Panc1 (cell line): Measurements from ENCODE around the gene SH3GLB1. TPM values are rescaled to one million over a fixed set of nuclear protein-coding genes. Genes with fewer than 3 reads are reported as not detected.

Experiments used
- ATAC-seq: fragments of 200-7000 bp; cut with Tn5 transposase; 2 replicates; pipeline ENCODE4 v1.9.1; 2020; ENCODE audit warnings: mild to moderate bottlenecking, moderate library complexity
- BruUV-seq: library from RNA; stranded (reverse); fragments of 400-500 nt; replicated peaks from 2 replicates; lab custom pipeline; 2021; lab: Mats Ljungman, UMichigan
- CTCF ChIA-PET: fragments of 300-600 bp; sonication (Branson Sonifier 250); formaldehyde crosslinking; loops from one replicate; lab custom pipeline; 2022; ENCODE audit warnings: antibody characterized with exemption; lab: Charles Lee
- POLR2A ChIA-PET: fragments of 300-600 bp; sonication (Branson Sonifier 250); formaldehyde crosslinking; loops from one replicate; lab custom pipeline; 2022; ENCODE audit warnings: antibody characterized with exemption; lab: Charles Lee
- DNase-seq: peaks from one replicate; pipeline ENCODE4 v3.0.0-alpha.2; 2010; ENCODE audit warnings: low read depth, low spot score
- H3K27ac ChIP-seq: 2 replicates; pipeline ENCODE4 v1.5.1; 2011; ENCODE audit warnings: mild to moderate bottlenecking, low read length, inconsistent platforms
- H3K27me3 ChIP-seq: fragments of 200-500 bp; sonication (Bioruptor generic); 2 replicates; pipeline ENCODE4 v1.6.0; 2014; ENCODE audit warnings: low read length, inconsistent platforms; ENCODE audit not compliant: control insufficient read depth, insufficient read depth
- H3K36me3 ChIP-seq: fragments of 200-500 bp; sonication (Bioruptor generic); 2 replicates; pipeline ENCODE4 v1.5.1; 2014; ENCODE audit warnings: inconsistent platforms, mild to moderate bottlenecking, low read length, moderate library complexity; ENCODE audit not compliant: control insufficient read depth, insufficient read depth
- H3K4me1 ChIP-seq: 2 replicates; pipeline ENCODE4 v1.5.1; 2011; ENCODE audit warnings: inconsistent platforms, mild to moderate bottlenecking, low read length, moderate library complexity; ENCODE audit not compliant: control insufficient read depth, insufficient read depth
- H3K4me3 ChIP-seq, 2 experiments: 2 replicates each; pipeline ENCODE4 v1.5.1; 2011 to 2012; ENCODE audit warnings: low read depth in 2 of 2, low read length in 2 of 2, mild to moderate bottlenecking in 2 of 2, inconsistent platforms in 1 of 2, moderate library complexity in 1 of 2
- H3K9me3 ChIP-seq: fragments of 200-500 bp; sonication (Bioruptor generic); 2 replicates; pipeline ENCODE4 v1.5.1; 2014; ENCODE audit warnings: low read depth, mild to moderate bottlenecking, inconsistent platforms, low read length, moderate library complexity; ENCODE audit not compliant: control insufficient read depth, insufficient read depth
- POLR2AphosphoS5 ChIP-seq: IDR thresholded peaks from 2 replicates; pipeline ENCODE4 v1.6.1; 2012; ENCODE audit warnings: mild to moderate bottlenecking, low read depth, low read length, moderate library complexity
- REST ChIP-seq, 2 experiments: IDR thresholded peaks; 2 replicates each; pipeline ENCODE4 v1.6.1; 2011 to 2012; ENCODE audit warnings: low read depth in 2 of 2, control low read depth in 1 of 2, low read length in 1 of 2, mild to moderate bottlenecking in 1 of 2, moderate library complexity in 1 of 2; ENCODE audit not compliant: insufficient read depth in 1 of 2
- SIN3A ChIP-seq: IDR thresholded peaks from 2 replicates; pipeline ENCODE4 v1.6.1; 2012; ENCODE audit warnings: low read depth, mild to moderate bottlenecking, low read length, moderate library complexity, borderline replicate concordance; ENCODE audit not compliant: insufficient read depth
- TCF7L2 ChIP-seq: IDR thresholded peaks from 2 replicates; pipeline ENCODE4 v1.6.1; 2011; ENCODE audit warnings: mild to moderate bottlenecking, low read depth, low read length, inconsistent platforms
- in situ Hi-C: cut with HindIII; loops from 2 replicates; pipeline ENCODE4 v1.10.0; 2016; ENCODE audit warnings: low sequenced_read_pairs, low pct_unique_long_range_greater_than_20kb
- intact Hi-C: fragments of 100-400 bp; cut with micrococcal nuclease; formaldehyde crosslinking; loops from one replicate; pipeline ENCODE4 v1.10.0; 2022; ENCODE audit not compliant: unreplicated experiment
- total RNA-seq: library from RNA; stranded (reverse); gene quantifications from one replicate; pipeline ENCODE4 v1.2.1, GENCODE V29; 2021; ENCODE audit not compliant: unreplicated experiment
- TF ChIP-seq, protein P1 (sequence below): fragments of 450-650 bp; IDR thresholded peaks from 2 replicates; pipeline ENCODE4 v1.5.1; 2017; ENCODE audit warnings: mild to moderate bottlenecking

Gene SH3GLB1
- total RNA-seq, 1 experiment from 2014 or later, result 94.3 TPM

GRCh38 chr1:86708920-86709319 lies 4.5 kb downstream of the SH3GLB1 start:
- POLR2A ChIA-PET, result interaction anchor here (0.6 kb wide), 1 partner anchor 58 kb away, joined by 3 read pairs; no protein-coding TSS in a partner anchor
- H3K4me3 ChIP-seq, result no peak overlapping the region
- H3K4me1 ChIP-seq, result peaks cover 14% of the 10 kb centered on the region
- no peaks in the 10 kb centered on the region for H3K9me3 ChIP-seq
- no peak for DNase-seq
- BruUV-seq, result no TSS peak
- ATAC-seq, result no peak
- intact Hi-C loops, result no loop called here
- no peak overlapping the region for H3K27ac ChIP-seq
- no peak for TF ChIP-seq POLR2AphosphoS5
- TF ChIP-seq REST (IDR thresholded peaks at IDR 0.05; ENCODE audit: insufficient read depth in 1 of 2, low read depth in 2 of 2, low read length in 1 of 2), result no peak
- TF ChIP-seq, protein P1, sequence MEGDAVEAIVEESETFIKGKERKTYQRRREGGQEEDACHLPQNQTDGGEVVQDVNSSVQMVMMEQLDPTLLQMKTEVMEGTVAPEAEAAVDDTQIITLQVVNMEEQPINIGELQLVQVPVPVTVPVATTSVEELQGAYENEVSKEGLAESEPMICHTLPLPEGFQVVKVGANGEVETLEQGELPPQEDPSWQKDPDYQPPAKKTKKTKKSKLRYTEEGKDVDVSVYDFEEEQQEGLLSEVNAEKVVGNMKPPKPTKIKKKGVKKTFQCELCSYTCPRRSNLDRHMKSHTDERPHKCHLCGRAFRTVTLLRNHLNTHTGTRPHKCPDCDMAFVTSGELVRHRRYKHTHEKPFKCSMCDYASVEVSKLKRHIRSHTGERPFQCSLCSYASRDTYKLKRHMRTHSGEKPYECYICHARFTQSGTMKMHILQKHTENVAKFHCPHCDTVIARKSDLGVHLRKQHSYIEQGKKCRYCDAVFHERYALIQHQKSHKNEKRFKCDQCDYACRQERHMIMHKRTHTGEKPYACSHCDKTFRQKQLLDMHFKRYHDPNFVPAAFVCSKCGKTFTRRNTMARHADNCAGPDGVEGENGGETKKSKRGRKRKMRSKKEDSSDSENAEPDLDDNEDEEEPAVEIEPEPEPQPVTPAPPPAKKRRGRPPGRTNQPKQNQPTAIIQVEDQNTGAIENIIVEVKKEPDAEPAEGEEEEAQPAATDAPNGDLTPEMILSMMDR, result no peak
- TF ChIP-seq SIN3A, result no peak
- TF ChIP-seq TCF7L2, result no peak
- CTCF ChIA-PET, result no interaction called here
- no peaks in the 10 kb centered on the region for H3K27me3 ChIP-seq
- in situ Hi-C loops, result no loop called here
- no peaks in the 10 kb centered on the region; the same call in 1 of the 2 replicates for H3K36me3 ChIP-seq

GRCh38 chr1:86712088-86712860 lies 7.9 kb downstream of the SH3GLB1 start:
- in situ Hi-C loops (no loop called here), intact Hi-C loops (no loop called here)
- no TSS peak for BruUV-seq
- no peaks in the 10 kb centered on the region for H3K27me3 ChIP-seq
- no peaks in the 10 kb centered on the region for H3K9me3 ChIP-seq
- TF ChIP-seq, protein P1, result no peak
- TF ChIP-seq TCF7L2 (no peak), POLR2AphosphoS5 (no peak), REST (IDR thresholded peaks at IDR 0.05; ENCODE audit: insufficient read depth in 1 of 2, low read depth in 2 of 2, low read length in 1 of 2) (no peak), SIN3A (no peak)
- no peaks in the 10 kb centered on the region for H3K36me3 ChIP-seq
- ATAC-seq (no peak), DNase-seq (no peak)
- H3K4me1 ChIP-seq, result peaks cover 11% of the 10 kb centered on the region; the same call in 1 of the 2 replicates
- ChIA-PET POLR2A (no interaction called here), CTCF (no interaction called here)
- H3K4me3 ChIP-seq, result no peak overlapping the region
- H3K27ac ChIP-seq, result no peak overlapping the region
